HuH-7 (cell line): ENCODE data around the gene NTRK2.

Experiments
- DNase-seq: peaks from one replicate; pipeline ENCODE4 v3.0.0; 2011; ENCODE audit warnings: low spot score

NTRK2 gene

DNA sequence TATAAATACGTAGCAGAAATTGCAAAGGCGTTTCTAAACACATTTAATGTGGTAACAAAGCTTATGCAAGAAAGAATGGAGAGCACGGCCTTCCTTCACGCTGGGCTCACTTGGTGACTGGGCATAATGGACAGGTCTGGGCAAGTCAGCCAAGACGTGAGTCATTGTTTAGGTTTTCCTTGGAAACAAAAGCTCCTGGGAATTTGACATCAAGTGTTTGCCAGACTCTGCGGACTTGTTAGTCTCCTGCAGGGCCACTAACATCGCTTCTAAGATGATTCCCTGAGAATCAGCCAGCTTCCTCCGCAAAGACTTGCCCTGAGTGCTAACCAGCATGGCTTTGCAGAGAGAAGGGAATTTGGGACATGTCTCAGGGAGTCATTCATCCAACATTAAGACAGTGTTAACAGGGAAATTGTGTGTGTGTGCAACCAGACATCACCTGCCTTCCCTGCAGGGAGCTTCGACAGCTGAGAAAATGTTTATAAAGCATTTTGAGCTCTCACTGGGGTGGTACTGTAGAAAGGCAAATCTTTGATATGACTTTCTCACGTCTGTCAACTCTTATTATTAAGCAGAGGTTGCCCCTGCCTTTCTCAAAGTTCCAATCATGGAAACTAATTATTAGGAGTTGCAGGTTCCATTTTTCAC, 182.5 kb downstream of the NTRK2 start:
- no peak for DNase-seq

DNA sequence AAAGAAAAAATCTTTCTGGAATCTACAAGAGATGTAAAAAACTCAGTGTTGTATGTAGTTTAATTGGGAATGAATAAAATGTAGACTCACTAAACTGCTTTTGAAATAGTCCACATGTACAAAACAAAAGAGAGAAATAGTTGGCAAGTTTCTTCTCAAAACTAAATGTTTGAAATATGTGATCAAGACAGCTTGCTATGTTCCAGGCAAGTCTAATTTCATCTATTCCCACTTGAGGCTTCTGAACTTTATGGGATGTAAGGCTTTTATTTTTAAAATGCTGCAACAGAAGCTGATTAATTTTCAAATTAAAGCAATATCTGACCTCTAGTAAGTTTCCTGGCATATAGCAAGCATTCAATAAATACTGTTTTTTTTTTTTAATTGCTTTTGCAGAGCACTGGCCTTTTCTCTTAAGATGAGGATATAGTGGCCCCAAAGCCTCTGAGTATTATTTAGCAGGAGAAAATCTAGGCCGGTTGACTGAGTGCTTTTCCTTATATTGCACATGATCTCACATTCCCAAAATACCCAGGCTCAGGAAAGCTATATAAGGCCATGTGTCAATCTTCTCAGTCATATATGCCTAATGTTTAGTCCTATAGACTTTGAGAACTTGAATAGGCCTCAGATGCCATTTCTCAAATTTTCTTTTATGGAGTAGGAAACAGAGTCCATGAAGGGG, 183.2 kb downstream of the NTRK2 start:
- DNase-seq, result no peak

GRCh38 chr9:84856181-84856632, 186.7 kb downstream of the NTRK2 start:
- DNase-seq, result no peak

DNA sequence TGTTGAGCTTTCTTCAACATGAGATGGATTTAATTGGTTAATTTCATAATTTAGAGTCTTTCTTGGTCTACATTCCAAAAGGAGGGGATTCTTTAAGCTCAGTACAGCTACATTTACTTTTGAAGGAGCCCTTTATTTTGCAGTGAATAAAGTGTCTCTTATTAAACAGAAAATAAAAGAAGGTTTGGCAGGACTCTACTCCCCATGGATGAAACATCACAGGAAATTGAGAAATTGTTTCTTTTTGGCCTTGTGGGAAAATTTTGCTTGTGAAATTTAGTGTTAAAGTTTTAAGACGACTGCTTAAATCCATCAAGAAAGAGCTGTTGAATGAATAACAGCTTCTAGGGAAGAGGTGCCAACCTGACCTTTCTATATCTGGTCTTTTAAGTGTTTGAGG, 187.7 kb downstream of the NTRK2 start:
- no peak for DNase-seq

- no peak for DNase-seq
These were observed 188.8 kb downstream of the NTRK2 start for GRCh38 chr9:84858364-84858763.

GRCh38 chr9:84860249-84861115, 191.0 kb downstream of the NTRK2 start:
- no peak for DNase-seq

DNA sequence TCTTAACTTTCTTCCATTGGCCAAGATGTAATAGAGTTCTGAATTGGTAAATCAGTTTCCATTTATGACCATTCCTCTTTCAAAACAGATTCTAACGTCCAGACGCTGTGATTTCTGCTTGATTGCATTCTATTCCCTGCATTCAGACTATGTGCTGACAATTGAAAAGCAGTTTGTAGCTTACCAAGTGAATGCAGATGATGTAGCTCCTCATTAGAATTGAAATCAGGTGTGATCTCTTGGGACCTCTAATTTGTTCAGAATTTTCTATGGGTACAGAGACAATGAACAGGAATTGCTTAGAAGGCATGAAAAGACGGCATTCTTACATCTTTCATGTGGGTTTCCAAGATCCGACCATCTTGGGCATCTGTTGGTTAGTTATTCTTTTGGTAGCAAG, 191.9 kb downstream of the NTRK2 start:
- no peak for DNase-seq

DNA sequence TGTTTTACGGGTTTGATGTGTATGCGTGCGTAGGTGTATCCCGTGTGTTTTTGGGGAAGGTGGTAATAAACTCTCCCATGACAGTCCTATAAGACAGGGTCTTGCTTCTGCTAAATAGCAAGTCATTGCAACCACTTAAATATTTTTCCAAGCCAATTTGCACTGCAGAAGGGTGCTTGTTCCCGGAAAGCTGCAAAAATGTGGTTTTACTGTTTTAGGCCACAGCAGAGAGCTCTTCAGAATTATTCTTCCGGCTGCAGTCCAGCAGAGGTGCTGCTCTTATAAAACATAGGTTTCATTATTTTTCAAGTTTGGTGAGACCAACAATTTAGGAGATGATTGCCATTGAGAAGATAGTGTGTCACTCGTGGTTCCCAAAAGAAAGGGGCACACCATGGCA, 192.8 kb downstream of the NTRK2 start:
- DNase-seq, result no peak

DNA sequence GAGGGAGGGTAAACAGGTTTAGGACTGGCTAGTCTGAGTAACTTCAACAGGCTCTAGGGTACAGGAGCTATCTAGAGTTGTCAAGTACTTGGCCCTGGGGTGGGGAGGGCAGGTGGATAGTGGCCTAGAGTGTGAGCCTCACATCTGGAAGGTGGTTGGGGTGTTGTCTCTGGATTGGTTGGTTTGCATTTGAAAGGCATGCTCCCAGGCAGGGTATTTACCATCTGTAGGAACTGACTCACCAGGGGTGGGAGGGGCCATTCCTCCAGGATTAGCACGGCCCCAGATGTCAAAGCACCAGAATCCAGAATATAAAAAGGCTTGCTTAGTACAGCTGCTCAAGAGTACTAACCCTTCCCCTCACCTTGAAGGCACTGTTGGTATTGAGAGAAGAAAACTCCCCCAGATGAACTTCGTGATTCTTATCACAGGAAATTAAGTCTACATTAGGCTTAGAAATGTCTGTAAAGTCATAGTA, 193.3 kb downstream of the NTRK2 start:
- DNase-seq, result no peak

DNA sequence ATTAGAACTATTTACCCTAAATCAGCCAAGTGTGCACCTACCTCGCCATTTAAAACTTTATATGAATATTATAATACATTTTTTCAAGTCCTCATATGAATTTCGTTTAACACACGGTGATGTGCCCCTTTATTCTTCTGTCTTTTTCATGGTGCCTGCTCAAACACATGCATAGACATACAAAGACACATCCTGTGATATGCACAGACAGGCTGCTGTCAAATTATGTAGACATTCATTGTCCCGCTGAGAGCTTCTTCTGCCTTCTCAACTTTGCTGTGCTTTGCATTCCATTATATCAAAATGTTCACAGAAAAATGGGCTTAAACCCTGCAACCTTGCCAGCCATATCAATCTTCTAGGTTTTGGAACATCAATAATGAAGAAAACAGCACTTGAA, 193.8 kb downstream of the NTRK2 start:
- DNase-seq, result no peak

- no peak for DNase-seq
These were observed 197.1 kb downstream of the NTRK2 start for GRCh38 chr9:84866396-84867175.

- no peak for DNase-seq
These were observed 197.7 kb downstream of the NTRK2 start for GRCh38 chr9:84867186-84867585.

GRCh38 chr9:84869091-84869490, 199.6 kb downstream of the NTRK2 start:
- DNase-seq, result no peak

- DNase-seq, result no peak
These were observed 202.5 kb downstream of the NTRK2 start for GRCh38 chr9:84871983-84872382.

GRCh38 chr9:84874022-84874421, 204.5 kb downstream of the NTRK2 start:
- DNase-seq, result no peak

GRCh38 chr9:84874596-84874995, 205.1 kb downstream of the NTRK2 start:
- DNase-seq, result no peak

GRCh38 chr9:84875193-84875592, 205.7 kb downstream of the NTRK2 start:
- no peak for DNase-seq

DNA sequence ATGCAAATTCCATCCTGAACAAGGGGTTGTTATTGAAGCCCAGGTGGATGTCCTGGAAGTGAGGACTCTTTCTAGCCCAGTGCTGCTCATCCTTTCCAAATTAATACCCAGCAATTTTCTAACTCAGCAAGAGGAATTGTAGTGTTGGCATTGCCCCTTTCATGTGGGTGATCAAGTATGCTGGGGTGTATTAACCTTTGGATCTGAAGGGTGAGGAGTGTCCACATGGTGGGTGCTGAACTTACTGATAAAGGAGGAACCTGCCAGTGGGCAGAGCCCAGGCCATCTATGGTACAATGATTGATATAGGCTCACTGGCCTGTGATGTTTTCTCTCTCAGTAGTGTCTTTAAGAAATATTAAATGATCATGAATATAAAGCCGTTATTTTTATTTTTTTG, 210.1 kb downstream of the NTRK2 start:
- no peak for DNase-seq

DNA sequence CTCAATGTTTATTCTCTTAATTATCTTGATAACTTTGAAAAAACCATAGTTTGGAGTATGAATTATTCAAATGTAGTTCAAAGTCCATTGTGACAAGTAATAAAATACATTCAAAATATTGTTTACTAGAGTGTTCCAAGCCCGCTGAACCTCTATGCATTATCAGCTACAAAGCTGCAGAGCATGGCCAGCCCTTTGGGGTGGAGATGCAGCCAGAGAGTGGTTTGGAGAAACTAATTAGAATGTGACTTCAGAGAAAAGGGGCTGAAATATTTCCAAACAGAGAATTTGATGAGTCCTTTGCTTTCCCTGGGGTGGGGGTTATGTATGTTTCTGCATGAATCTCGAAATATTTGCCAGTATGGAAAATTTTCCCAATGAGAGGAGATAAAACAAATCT, 211.3 kb downstream of the NTRK2 start:
- DNase-seq, result no peak

- DNase-seq, result no peak
These were observed 217.3 kb downstream of the NTRK2 start for GRCh38 chr9:84886866-84887265.

- no peak for DNase-seq
These were observed 222.4 kb downstream of the NTRK2 start for GRCh38 chr9:84891924-84892323.
